HCT116 (cell line): ENCODE results near the gene NTNG2. TPM values are rescaled to one million over a fixed set of nuclear protein-coding genes. Genes with fewer than 3 reads are reported as not detected.

Experiments
- ATAC-seq: fragments of 200-7000 bp; cut with Tn5 transposase; 2 replicates; pipeline ENCODE4 v1.9.1; 2020; ENCODE audit warnings: mild to moderate bottlenecking, moderate library complexity
- BruUV-seq: library from RNA; stranded (reverse); fragments of 400-500 nt; replicated peaks from 2 replicates; lab custom pipeline; 2021; lab: Mats Ljungman, UMichigan
- CTCF ChIA-PET: fragments of 300-600 bp; sonication (Branson Sonifier 250); formaldehyde crosslinking; loops from one replicate; lab custom pipeline; 2021; ENCODE audit warnings: antibody characterized with exemption; lab: Charles Lee
- POLR2A ChIA-PET: fragments of 300-600, 350-600 bp; sonication (Branson Sonifier 250); formaldehyde crosslinking; loops from one replicate; lab custom pipeline; 2021; ENCODE audit warnings: antibody characterized with exemption; lab: Charles Lee
- RAD21 ChIA-PET, 2 experiments: fragments of 300-600 bp; sonication (Branson Sonifier 250); formaldehyde crosslinking; loops; one replicate each; lab custom pipeline; 2023; ENCODE audit warnings: low total read pairs in 2 of 2; ENCODE audit not compliant: uncharacterized antibody in 2 of 2, unreplicated experiment in 2 of 2, low non-redundant PET in 1 of 2; lab: Charles Lee
- DNase-seq: peaks from one replicate; pipeline ENCODE4 v3.0.0-alpha.2; 2010; ENCODE audit warnings: low read depth, low spot score
- H2AFZ ChIP-seq: fragments of 200-600 bp; shearing (Covaris generic), sonication (generic); 2 replicates; pipeline ENCODE4 v1.6.1; 2017; ENCODE audit warnings: low read depth, mixed run types, mixed read lengths, antibody characterized with exemption, low read length; ENCODE audit not compliant: poor library complexity, severe bottlenecking
- H3K27ac ChIP-seq: 2 replicates; pipeline ENCODE4 v1.5.1; 2012; ENCODE audit warnings: low read depth, low read length
- H3K27me3 ChIP-seq: fragments of 200-600 bp; sonication (generic); 2 replicates; pipeline ENCODE4 v1.6.1; 2016; ENCODE audit warnings: mixed run types, low read length, mixed read lengths; ENCODE audit not compliant: insufficient read depth
- H3K36me3 ChIP-seq, 2 experiments: fragments of 200-500 bp in 1 of 2; fragments of 200-600 bp in 1 of 2; sonication (Bioruptor generic) in 1 of 2; sonication (generic) in 1 of 2; 2 replicates each; pipeline versions ENCODE4 v1.5.1 to v1.6.1; 2014 to 2016; ENCODE audit warnings: low read length in 2 of 2, inconsistent platforms in 1 of 2, mixed read lengths in 1 of 2, mixed run types in 1 of 2; ENCODE audit not compliant: insufficient read depth in 2 of 2, control insufficient read depth in 1 of 2
- H3K4me1 ChIP-seq, 2 experiments: fragments of 200-600 bp in 1 of 2; sonication (generic) in 1 of 2; 2 replicates each; pipeline versions ENCODE4 v1.5.1 to v1.6.1; 2012 to 2017; ENCODE audit warnings: low read length in 2 of 2, inconsistent platforms in 1 of 2, mild to moderate bottlenecking in 1 of 2, mixed read lengths in 1 of 2, mixed run types in 1 of 2, moderate library complexity in 1 of 2; ENCODE audit not compliant: insufficient read depth in 2 of 2, control insufficient read depth in 1 of 2
- H3K4me2 ChIP-seq: fragments of 200-600 bp; sonication (generic); 2 replicates; pipeline ENCODE4 v1.6.1; 2017; ENCODE audit warnings: mixed run types, low read length, mixed read lengths
- H3K4me3 ChIP-seq, 2 experiments: fragments of 200-600 bp in 1 of 2; sonication (generic) in 1 of 2; replicated peaks in 1 of 2; 2 replicates each; pipeline ENCODE4 v1.5.1; 2011 to 2016; ENCODE audit warnings: low read length in 2 of 2, control low read depth in 1 of 2, low read depth in 1 of 2, mild to moderate bottlenecking in 1 of 2, mixed read lengths in 1 of 2, mixed run types in 1 of 2
- H3K79me2 ChIP-seq: fragments of 200-600 bp; sonication (generic); 2 replicates; pipeline ENCODE4 v1.6.1; 2017; ENCODE audit warnings: mild to moderate bottlenecking, mixed run types, low read length, moderate library complexity, mixed read lengths; ENCODE audit not compliant: insufficient read depth
- H3K9ac ChIP-seq: fragments of 200-600 bp; sonication (generic); 2 replicates; pipeline ENCODE4 v1.6.1; 2016; ENCODE audit warnings: low read length, mixed read lengths
- H3K9me2 ChIP-seq: fragments of 200-600 bp; sonication (generic), shearing (Covaris generic); 2 replicates; pipeline ENCODE4 v1.6.1; 2017; ENCODE audit warnings: mixed run types, mild to moderate bottlenecking, moderate library complexity; ENCODE audit not compliant: insufficient read depth
- H3K9me3 ChIP-seq, 2 experiments: fragments of 200-500 bp in 1 of 2; fragments of 200-600 bp in 1 of 2; sonication (Bioruptor generic) in 1 of 2; sonication (generic) in 1 of 2; 2 replicates each; pipeline ENCODE4 v1.6.1; 2014 to 2017; ENCODE audit warnings: low read length in 2 of 2, mixed read lengths in 2 of 2, inconsistent platforms in 1 of 2, low read depth in 1 of 2, mild to moderate bottlenecking in 1 of 2, mixed run types in 1 of 2, moderate library complexity in 1 of 2; ENCODE audit not compliant: control insufficient read depth in 1 of 2, insufficient read depth in 1 of 2
- H4K20me1 ChIP-seq: fragments of 200-600 bp; sonication (generic), shearing (Covaris generic); 2 replicates; pipeline ENCODE4 v1.6.1; 2017; ENCODE audit warnings: mixed run types, mild to moderate bottlenecking, moderate library complexity; ENCODE audit not compliant: insufficient read depth
- EGR1 ChIP-seq: IDR thresholded peaks from 2 replicates; pipeline ENCODE4 v1.6.1; 2012; ENCODE audit warnings: low read depth
- ELF1 ChIP-seq: IDR thresholded peaks from 2 replicates; pipeline ENCODE4 v1.6.1; 2012; ENCODE audit warnings: low read depth, borderline replicate concordance
- EZH2 ChIP-seq: fragments of 200-600 bp; sonication (generic); IDR thresholded peaks from 2 replicates; pipeline ENCODE4 v1.6.1; 2017; ENCODE audit warnings: antibody characterized with exemption, mixed run types
- EZH2phosphoT487 ChIP-seq: fragments of 200-600 bp; IDR thresholded peaks from 2 replicates; pipeline ENCODE4 v1.6.1; 2018; ENCODE audit warnings: antibody characterized with exemption, borderline replicate concordance
- FOSL1 ChIP-seq: IDR thresholded peaks from 2 replicates; pipeline ENCODE4 v1.6.1; 2012; ENCODE audit warnings: low read depth
- POLR2A ChIP-seq: IDR thresholded peaks from 2 replicates; pipeline ENCODE4 v1.7.0; 2011; ENCODE audit warnings: borderline replicate concordance; ENCODE audit not compliant: insufficient read depth, insufficient read length; ENCODE audit errors: extremely low read depth
- POLR2AphosphoS5 ChIP-seq: IDR thresholded peaks from 2 replicates; pipeline ENCODE4 v1.6.1; 2011; ENCODE audit warnings: mild to moderate bottlenecking, low read depth, low read length, moderate library complexity
- SP1 ChIP-seq: IDR thresholded peaks from 2 replicates; pipeline ENCODE4 v1.6.1; 2012; ENCODE audit warnings: low read depth
- YY1 ChIP-seq: IDR thresholded peaks from 2 replicates; pipeline ENCODE4 v1.6.1; 2011; ENCODE audit warnings: low read length, low read depth, moderate library complexity, mild to moderate bottlenecking; ENCODE audit not compliant: insufficient replicate concordance; ENCODE audit errors: extremely low read depth
- ZFX ChIP-seq: fragments of 450-650 bp; IDR thresholded peaks from 2 replicates; pipeline ENCODE4 v1.6.1; 2017
- ZNF274 ChIP-seq: fragments of 200-500 bp; sonication (Bioruptor generic); IDR thresholded peaks from 2 replicates; pipeline ENCODE4 v1.6.1; 2014; ENCODE audit warnings: mild to moderate bottlenecking, low read depth, low read length, inconsistent platforms
- intact Hi-C: fragments of 100-400 bp; cut with micrococcal nuclease; formaldehyde crosslinking; loops from 2 replicates; pipeline ENCODE4 v1.10.0; 2022
- total RNA-seq: library from RNA; stranded (reverse); gene quantifications from one replicate; pipeline ENCODE4 v1.2.1, GENCODE V29; 2021; ENCODE audit not compliant: unreplicated experiment
- TF ChIP-seq, protein P1 (sequence below), 3 experiments: fragments of 200-600 bp in 1 of 3; sonication (generic) in 1 of 3; IDR thresholded peaks in 2 of 3; conservative IDR thresholded peaks in 1 of 3; 2 replicates each; pipeline ENCODE4 v1.5.1; 2012 to 2017; ENCODE audit warnings: low read depth in 2 of 3, low read length in 2 of 3, antibody characterized with exemption in 1 of 3, borderline replicate concordance in 1 of 3, control low read depth in 1 of 3, mild to moderate bottlenecking in 1 of 3, mixed read lengths in 1 of 3, mixed run types in 1 of 3, moderate library complexity in 1 of 3; ENCODE audit not compliant: insufficient read depth in 1 of 3
- TF ChIP-seq, protein P2 (sequence below): IDR thresholded peaks from 2 replicates; pipeline ENCODE4 v1.6.1; 2012
- TF ChIP-seq, protein P3 (sequence below): IDR thresholded peaks from 2 replicates; pipeline ENCODE4 v1.6.1; 2012

NTNG2 gene
- total RNA-seq, 1 experiment from 2014 or later = 2.5 TPM

DNA sequence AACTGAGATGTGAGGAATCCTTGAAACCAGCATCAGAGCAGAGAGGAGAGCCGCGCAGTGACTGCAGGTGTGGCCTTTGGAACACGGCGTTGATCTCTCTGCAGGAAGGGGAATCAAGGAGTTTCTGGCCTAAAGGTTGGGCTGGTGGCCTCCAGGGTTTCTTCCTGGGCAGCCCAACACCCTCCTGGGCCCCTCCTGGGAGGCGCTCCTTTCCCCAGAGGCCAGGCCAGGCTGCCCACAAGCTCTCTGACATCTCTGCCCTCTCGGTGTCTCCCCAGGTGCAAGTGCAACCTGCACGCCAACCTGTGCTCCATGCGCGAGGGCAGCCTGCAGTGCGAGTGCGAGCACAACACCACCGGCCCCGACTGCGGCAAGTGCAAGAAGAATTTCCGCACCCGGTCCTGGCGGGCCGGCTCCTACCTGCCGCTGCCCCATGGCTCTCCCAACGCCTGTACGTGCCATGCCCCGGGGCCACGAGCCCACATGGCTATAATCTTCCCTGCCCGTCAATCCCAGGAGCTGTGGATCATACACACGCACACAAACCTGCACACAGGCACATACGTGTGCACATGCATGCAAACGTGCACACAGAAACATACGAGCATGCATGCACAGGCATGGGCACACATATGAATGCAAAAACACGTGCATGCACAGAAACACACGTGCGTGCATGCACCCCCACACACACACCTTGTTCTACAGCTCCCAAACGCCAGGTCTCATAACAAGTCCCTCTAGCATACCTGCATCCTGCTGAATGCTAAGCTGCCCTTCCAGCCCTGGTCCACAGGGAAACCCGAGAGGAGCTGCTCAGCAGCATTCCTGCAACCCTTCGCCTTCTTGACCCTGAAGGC, 64.9 kb downstream of the NTNG2 start:
- Histone ChIP-seq H3K9ac (no peak overlapping the region), H3K4me1 (no peaks in the 10 kb centered on the region), H3K36me3 (no peaks in the 10 kb centered on the region), H3K9me2 (no peaks in the 10 kb centered on the region), H4K20me1 (no peaks in the 10 kb centered on the region), H3K79me2 (no peaks in the 10 kb centered on the region), H3K9me3 (no peaks in the 10 kb centered on the region), H3K4me2 (no peak overlapping the region)
- intact Hi-C loops = no loop called here
- DNase-seq = no peak
- ChIA-PET RAD21 (interaction anchor here in 1 of 2 experiments (0.6 kb wide), 1 partner anchor 390 kb away, joined by 5 read pairs; no protein-coding TSS in a partner anchor), CTCF (interaction anchor here (1.6 kb wide), 1 partner anchor 9 kb away, joined by 4 read pairs; no protein-coding TSS in a partner anchor)
- BruUV-seq = no TSS peak
- ATAC-seq = no peak
- TF ChIP-seq FOSL1 = no peak
- TF ChIP-seq, protein P1, sequence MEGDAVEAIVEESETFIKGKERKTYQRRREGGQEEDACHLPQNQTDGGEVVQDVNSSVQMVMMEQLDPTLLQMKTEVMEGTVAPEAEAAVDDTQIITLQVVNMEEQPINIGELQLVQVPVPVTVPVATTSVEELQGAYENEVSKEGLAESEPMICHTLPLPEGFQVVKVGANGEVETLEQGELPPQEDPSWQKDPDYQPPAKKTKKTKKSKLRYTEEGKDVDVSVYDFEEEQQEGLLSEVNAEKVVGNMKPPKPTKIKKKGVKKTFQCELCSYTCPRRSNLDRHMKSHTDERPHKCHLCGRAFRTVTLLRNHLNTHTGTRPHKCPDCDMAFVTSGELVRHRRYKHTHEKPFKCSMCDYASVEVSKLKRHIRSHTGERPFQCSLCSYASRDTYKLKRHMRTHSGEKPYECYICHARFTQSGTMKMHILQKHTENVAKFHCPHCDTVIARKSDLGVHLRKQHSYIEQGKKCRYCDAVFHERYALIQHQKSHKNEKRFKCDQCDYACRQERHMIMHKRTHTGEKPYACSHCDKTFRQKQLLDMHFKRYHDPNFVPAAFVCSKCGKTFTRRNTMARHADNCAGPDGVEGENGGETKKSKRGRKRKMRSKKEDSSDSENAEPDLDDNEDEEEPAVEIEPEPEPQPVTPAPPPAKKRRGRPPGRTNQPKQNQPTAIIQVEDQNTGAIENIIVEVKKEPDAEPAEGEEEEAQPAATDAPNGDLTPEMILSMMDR (IDR thresholded peaks at IDR 0.05 in 2 of 3, conservative IDR thresholded peaks at IDR 0.05 in 1 of 3; ENCODE audit: borderline replicate concordance in 1 of 3, insufficient read depth in 1 of 3, low read depth in 2 of 3, low read length in 2 of 3) = no peak
- TF ChIP-seq YY1 = no peak
- TF ChIP-seq, protein P2, sequence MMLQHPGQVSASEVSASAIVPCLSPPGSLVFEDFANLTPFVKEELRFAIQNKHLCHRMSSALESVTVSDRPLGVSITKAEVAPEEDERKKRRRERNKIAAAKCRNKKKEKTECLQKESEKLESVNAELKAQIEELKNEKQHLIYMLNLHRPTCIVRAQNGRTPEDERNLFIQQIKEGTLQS = no peak
- TF ChIP-seq, protein P3, sequence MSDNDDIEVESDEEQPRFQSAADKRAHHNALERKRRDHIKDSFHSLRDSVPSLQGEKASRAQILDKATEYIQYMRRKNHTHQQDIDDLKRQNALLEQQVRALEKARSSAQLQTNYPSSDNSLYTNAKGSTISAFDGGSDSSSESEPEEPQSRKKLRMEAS = no peak
- no peak for TF ChIP-seq ZNF274
- no peak for TF ChIP-seq POLR2AphosphoS5
- TF ChIP-seq POLR2A = no peak
- TF ChIP-seq EZH2phosphoT487 = no peak
- TF ChIP-seq EZH2 = no peak
- no peak for TF ChIP-seq SP1
- TF ChIP-seq ELF1 = no peak
- no peak for TF ChIP-seq ZFX
- TF ChIP-seq EGR1 = no peak
- TF ChIP-seq, all 23 proteins: peak for 0
- no peak overlapping the region for H3K27ac ChIP-seq
- H2AFZ ChIP-seq = no peak overlapping the region
- POLR2A ChIA-PET = no interaction called here
- H3K27me3 ChIP-seq = no peaks in the 10 kb centered on the region
- H3K4me3 ChIP-seq = no peak overlapping the region
